HG02938 (cell line): ENCODE results near the gene PPP1R37.

Experiments used
- ATAC-seq: cut with Tn5 transposase; IDR thresholded peaks from one replicate; pipeline ENCODE4 v1.9.1; 2021; ENCODE audit warnings: mild to moderate bottlenecking, moderate library complexity; ENCODE audit not compliant: unreplicated experiment

PPP1R37 gene

DNA sequence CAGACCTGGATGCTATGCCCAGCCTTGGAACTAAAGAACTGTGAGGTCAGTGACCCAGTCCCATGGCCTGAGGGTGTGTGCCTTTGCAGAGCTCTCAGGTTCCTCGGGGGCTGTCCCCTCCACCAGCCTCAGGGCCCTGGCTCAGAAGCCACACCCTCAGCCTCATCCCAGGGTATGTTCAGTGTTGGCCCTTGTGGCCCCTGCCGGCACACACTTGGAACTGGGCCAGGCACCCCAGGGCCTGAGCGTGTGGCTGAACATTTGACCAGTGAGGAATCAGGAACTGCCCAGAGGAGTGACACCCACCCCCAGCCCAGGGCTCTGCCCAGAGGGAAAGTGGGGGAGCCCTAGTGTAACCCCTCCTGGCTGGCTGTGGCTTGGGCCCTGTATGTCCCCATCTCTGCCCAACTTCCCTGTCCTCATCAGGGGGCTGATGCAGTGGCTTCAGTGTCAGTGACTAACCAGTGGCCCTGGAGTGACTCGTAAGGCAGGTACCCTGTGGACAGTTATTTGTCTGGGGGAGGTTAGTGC lies 57.8 kb downstream of the PPP1R37 start:
- no peak for ATAC-seq

DNA sequence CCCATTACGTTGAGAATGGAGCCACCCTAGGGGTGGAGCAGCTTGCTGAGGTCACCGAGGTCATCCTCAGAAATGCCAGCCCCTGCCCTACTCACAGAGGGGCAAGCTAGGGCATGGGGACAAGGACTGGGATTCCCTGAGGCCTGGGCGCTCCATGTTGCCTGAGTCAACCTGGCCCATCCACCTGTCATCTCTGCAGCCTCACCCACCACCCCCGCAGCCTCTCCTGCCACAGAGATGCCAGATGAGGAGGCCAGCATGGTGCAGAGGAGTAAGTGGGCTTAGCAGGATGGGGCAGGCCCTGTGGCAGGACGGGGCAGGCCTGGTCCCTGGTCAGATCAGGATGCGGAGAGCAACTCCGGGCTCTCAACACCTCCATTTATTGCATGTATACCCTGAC lies 58.3 kb downstream of the PPP1R37 start:
- ATAC-seq: no peak

GRCh38 chr19:45151821-45152503 lies 59.0 kb downstream of the PPP1R37 start:
- ATAC-seq: no peak

DNA sequence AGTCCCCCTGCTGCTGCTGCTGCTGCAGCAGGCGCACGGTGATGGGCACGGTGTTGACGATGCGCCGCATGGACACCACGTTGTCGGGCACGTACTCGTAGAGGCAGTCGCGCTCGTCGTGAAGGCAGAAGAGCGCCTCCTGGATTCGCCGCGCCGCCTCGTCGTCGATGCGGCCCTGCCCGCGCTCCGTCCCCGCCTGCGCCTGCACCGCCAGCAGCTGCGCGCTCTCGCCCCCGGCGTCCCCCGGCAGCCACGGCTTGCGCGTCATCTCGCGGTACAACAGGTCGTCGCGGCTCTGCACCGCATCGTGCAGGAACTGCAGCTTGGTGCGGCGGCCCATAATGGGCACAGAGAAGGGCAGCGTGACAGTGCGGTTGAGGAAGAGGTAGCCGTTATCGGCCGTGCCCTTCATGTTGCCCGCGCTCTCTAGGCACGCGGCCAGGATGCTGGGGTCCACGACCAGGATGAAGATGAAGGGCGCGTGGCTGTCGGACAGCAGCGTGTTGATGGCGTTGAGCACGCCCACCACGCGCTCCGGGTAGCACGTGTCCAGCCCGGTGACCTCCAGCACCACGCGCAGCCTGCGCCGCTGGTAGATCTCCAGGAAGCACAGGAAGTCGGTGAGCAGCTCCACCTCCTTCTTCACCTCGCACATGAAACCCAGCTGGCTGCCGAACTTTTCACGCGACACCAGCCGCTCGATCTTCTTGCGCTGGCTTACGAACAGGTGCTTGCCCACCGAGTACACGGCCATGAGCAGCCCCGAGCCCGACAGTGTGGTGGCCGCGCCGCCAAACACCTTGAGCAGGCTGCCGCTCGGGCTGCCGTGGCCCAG lies 59.7 kb downstream of the PPP1R37 start:
- no peak for ATAC-seq

DNA sequence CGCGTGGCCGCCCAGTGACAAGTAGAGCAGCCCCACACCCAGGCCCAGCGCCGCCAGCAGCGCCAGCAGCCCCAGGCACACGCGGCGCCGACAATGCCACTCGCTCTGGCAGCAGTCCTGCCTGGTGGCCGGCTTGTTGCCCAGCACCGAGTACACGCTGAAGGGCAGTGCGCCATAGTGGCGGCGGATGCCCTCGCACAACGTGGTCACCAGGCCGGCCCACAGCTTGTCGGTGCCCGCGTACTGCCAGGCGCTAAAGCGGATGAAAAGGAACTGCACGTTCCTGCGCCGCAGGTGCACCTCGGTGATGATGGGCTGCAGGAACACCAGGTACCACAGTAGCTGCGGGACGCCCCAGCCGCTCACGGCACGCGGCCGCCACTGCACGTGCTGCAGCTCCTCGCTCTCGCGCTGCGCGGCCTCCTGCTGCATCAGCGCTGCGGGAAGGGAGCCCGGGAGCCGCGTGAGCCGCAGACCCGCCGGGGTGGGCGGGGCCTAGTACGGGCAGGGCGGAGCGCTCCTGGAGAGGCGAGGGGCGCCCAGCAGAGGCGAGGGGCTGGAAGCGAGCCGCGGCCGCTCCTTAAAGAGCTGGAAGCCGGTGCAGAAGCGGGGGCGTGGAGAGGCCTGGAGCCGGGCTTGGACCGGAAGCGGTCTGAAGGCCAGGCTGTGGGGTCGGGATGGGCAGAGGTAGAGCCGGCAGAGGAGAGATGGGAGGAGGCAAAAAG lies 60.5 kb downstream of the PPP1R37 start:
- no peak for ATAC-seq

DNA sequence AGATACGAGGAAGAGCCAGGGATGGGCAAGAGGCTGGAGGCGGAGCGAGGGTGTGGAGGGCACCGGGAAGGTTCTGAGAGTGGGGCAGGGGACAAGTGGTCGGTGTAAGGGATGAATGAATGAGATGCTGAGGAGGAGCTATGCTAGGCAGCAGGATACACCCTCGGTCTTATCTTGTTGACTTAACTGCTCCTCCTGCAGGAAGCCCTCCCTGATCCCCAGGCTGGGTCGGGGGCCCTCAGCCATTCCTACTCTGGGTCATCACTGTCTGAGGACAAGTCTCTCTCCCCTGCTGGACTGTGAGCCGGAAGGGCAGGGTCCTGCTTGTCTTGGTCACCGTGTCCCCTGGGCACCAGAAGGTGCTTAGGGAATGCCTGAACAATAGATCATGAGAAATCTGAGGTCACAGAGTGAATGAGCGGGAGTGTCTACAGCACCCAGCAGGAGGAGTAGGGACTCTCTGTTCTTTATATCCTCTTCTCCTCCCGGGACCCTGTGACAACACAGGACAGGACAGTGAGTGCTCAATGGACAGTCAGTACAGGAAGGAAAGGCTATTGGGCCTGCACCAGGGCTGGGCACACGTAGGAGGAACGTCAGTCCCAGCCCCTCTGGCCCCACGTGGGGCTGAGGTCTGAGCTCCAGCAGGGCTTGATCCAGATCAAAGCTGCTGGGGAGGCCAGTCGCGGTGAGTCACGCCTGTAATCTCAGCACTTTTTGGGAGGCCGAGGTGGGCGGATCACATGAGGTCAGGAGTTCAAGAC lies 61.3 kb downstream of the PPP1R37 start:
- no peak for ATAC-seq

GRCh38 chr19:45156011-45156630 lies 63.1 kb downstream of the PPP1R37 start:
- no peak for ATAC-seq

GRCh38 chr19:45156751-45157150 lies 63.8 kb downstream of the PPP1R37 start:
- ATAC-seq: no peak

GRCh38 chr19:45158503-45159209 lies 65.7 kb downstream of the PPP1R37 start:
- ATAC-seq: no peak

GRCh38 chr19:45159210-45159970 lies 66.4 kb downstream of the PPP1R37 start:
- ATAC-seq: no peak

DNA sequence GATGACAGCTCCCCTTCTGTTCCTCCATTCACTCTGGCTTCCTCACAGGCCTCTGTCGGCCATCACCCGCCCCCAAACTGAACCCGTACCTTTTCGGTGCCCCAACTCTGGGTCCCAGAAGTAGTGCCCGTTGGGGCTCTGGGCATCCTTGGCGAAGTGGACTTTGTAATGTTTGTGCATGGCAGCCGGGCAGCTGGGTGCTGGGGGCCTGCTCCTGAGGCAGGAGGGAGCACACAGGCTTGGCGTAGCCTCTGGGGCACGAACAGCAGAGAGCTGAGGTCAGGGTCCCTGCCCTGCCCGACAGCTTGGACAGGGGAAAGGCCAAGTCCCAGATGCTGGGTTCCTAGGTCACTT lies 67.0 kb downstream of the PPP1R37 start:
- ATAC-seq: no peak

GRCh38 chr19:45160870-45161737 lies 68.1 kb downstream of the PPP1R37 start, which contains the start of gene NKPD1:
NKPD1 (minus strand) TSS chr19:45160982; CDS start chr19:45160150, 832 bp downstream.
- no peak for ATAC-seq

DNA sequence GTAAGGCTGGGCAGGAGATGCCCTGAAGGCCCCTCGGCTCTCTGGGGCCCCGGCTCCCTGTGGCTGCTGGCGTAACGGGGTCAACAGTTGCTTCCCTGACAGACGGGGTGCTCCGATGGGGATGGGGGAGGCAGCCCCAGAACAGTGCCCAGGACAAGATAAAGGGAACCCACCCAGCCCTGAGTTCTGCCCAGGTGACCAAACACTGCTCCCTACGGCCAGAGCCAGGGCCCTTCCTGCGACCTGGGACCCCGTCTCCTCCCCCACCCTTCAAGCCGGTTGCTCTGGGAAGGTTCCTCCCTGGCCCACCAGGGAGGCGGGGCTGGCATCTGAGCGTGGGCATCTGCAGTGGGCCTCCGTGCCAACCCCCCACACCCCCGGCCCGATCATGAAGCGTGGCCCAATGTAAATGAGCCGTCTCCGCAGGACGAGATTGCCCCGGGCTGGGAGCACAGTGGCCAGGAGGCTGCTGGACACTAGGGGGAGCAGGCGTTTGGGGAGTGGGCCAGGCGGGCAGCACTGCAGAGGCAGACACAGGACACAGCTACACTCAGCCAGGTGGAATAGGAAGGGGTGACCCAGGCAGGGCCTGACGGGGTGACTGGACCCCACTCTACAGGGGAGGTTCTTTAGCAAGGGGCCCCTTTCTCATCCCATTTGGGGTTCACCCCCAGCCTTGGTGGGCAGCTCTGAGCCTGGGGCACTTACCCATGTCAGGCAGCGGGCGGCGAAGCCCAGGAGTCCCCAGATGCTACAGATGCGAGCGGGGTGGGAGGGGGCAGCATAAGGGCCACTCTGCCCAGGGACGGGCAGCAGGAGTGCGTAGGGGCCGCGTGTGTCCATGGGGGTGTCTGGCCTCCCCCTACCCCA lies 69.0 kb downstream of the PPP1R37 start:
- no peak for ATAC-seq

GRCh38 chr19:45162608-45163143 lies 69.7 kb downstream of the PPP1R37 start:
- no peak for ATAC-seq

GRCh38 chr19:45163156-45163555 lies 70.2 kb downstream of the PPP1R37 start:
- ATAC-seq: no peak

GRCh38 chr19:45163751-45164460 lies 70.9 kb downstream of the PPP1R37 start:
- no peak for ATAC-seq
